ENCODE results near the gene AOPEP. TPM values are rescaled to one million over a fixed set of nuclear protein-coding genes. Genes with fewer than 3 reads are reported as not detected.

Gene AOPEP
- total and polyA plus RNA-seq, 4 donors: 210 to 311 (median 285) TPM

DNA sequence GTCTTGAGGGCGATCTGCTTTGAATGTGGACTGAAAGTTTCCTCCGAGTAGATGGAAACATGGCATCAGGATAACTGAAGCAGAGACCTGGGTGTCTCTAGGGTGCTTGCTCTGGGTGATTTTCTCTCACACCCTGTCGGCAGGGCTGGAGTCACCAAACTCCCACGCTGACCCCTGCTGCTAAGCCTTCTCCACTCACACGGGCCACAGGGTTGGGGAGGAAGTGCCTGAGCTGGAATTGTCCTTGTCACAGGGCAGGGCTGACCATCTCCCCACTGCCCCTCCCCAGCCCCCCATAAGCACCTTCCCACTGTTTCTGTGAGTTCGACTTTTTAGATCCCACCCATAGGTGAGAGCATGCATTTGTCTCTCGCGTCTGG lies 378.1 kb downstream of the AOPEP start:
- no peak for DNase-seq
- 52 to 57% methylated on average over 8 of the region's 8 CpGs for WGBS, 2 donors
- peak overlapping the region in 1 of 2 donors; percentile 54 for H3K27ac ChIP-seq (ENCODE audit: low read depth in 1 of 2, low read length in 2 of 2)
- no peaks in the 10 kb centered on the region for H3K36me3 ChIP-seq (ENCODE audit: control insufficient read depth in 1 of 2, insufficient read depth in 2 of 2, low read length in 1 of 2)
- H3K27me3 ChIP-seq (ENCODE audit: control insufficient read depth in 1 of 2, insufficient read depth in 2 of 2, low read length in 1 of 2): no peaks in the 10 kb centered on the region
- no peak for ATAC-seq (ENCODE audit: low FRiP score)
- intact Hi-C loops (cut with DNase I): no loop called here
- peaks cover 3 to 8% of the 10 kb centered on the region in 2 donors for H3K4me1 ChIP-seq (ENCODE audit: control insufficient read depth in 1 of 2, insufficient read depth in 2 of 2, low read length in 2 of 2)
- H3K4me3 ChIP-seq (ENCODE audit: low read length in 2 of 2): no peak overlapping the region
- no peaks in the 10 kb centered on the region for H3K9me3 ChIP-seq (ENCODE audit: control insufficient read depth, low read length)

DNA sequence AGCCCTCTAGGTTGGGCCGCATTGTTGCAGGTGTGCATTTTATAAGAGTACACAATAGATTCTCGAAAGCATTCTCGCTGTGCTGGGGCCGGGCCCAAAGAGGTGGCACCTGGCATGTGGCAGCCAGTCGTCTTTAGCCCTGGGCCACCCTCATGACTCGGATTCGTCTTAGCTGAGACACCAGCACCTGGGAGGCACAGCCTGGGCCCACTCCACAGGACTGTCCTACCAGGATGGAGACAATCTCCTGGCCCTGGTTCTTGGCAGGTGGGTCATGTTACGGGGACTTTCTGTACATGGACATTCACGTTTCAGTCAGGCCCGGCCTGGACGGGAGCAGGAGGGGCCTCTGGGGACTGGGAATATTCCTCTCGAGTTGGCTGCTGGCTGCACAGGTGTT lies 378.5 kb downstream of the AOPEP start:
- H3K9me3 ChIP-seq (ENCODE audit: control insufficient read depth, low read length): no peaks in the 10 kb centered on the region
- peak in 1 of 2 donors; percentile 54 for DNase-seq
- H3K27me3 ChIP-seq (ENCODE audit: control insufficient read depth in 1 of 2, insufficient read depth in 2 of 2, low read length in 1 of 2): no peaks in the 10 kb centered on the region
- intact Hi-C loops (cut with DNase I): no loop called here
- 46 to 50% methylated on average over 12 of the region's 12 CpGs for WGBS, 2 donors
- H3K36me3 ChIP-seq (ENCODE audit: control insufficient read depth in 1 of 2, insufficient read depth in 2 of 2, low read length in 1 of 2): no peaks in the 10 kb centered on the region
- peak overlapping the region in 1 of 2 donors; percentile 54 for H3K27ac ChIP-seq (ENCODE audit: low read depth in 1 of 2, low read length in 2 of 2)
- no peak for ATAC-seq (ENCODE audit: low FRiP score)
- H3K4me3 ChIP-seq (ENCODE audit: low read length in 2 of 2): no peak overlapping the region
- peaks cover under 1 to 8% of the 10 kb centered on the region in 2 donors for H3K4me1 ChIP-seq (ENCODE audit: control insufficient read depth in 1 of 2, insufficient read depth in 2 of 2, low read length in 2 of 2)

DNA sequence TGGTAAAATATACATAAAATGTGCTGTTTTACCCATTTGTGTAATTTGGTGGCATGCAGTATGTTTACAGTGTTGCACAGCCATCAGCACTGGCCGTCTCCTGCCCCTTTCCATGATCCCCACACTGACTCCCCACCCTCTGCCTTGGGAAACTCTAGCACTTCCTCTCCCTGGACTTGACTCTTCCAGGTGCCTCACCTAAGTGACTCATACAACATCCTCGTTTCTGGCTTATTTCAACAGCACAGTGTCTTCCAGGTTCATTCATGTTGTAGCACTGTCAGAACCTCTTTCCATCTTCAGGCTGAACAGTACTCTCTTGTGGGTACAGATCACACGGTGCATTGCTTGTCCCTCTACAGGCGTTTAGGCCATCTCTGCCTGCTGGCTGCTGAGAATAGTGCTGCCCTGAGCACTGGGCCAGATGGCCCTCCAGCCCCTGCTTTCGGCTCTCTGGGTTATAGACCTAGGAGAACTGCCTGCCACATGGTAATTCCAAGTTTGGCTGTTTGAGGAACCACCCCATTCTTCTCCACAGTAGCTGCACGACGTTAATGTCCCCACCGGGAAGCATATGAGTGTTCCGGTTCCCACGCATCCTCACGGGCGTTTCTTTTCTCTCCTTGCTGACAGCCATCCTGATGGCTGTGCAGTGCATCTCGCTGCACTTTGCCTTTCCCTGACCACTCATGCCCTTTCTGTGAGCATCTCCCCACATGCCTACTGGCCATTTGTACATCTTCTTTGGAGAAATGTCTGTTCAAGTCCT lies 379.2 kb downstream of the AOPEP start:
- DNase-seq: peak in 1 of 2 donors; percentile 32
- ATAC-seq (ENCODE audit: low FRiP score): no peak
- Histone ChIP-seq H3K36me3 (ENCODE audit: control insufficient read depth in 1 of 2, insufficient read depth in 2 of 2, low read length in 1 of 2) (no peaks in the 10 kb centered on the region), H3K4me1 (ENCODE audit: control insufficient read depth in 1 of 2, insufficient read depth in 2 of 2, low read length in 2 of 2) (peaks cover 0 to 8% of the 10 kb centered on the region in 2 donors), H3K27me3 (ENCODE audit: control insufficient read depth in 1 of 2, insufficient read depth in 2 of 2, low read length in 1 of 2) (no peaks in the 10 kb centered on the region), H3K4me3 (ENCODE audit: low read length in 2 of 2) (no peak overlapping the region), H3K9me3 (ENCODE audit: control insufficient read depth, low read length) (no peaks in the 10 kb centered on the region), H3K27ac (ENCODE audit: low read depth in 1 of 2, low read length in 2 of 2) (peak overlapping the region; percentile 6 to 85)
- WGBS, 2 donors: 55 to 57% methylated on average over 13 of the region's 13 CpGs
- intact Hi-C loops (cut with DNase I): no loop called here

DNA sequence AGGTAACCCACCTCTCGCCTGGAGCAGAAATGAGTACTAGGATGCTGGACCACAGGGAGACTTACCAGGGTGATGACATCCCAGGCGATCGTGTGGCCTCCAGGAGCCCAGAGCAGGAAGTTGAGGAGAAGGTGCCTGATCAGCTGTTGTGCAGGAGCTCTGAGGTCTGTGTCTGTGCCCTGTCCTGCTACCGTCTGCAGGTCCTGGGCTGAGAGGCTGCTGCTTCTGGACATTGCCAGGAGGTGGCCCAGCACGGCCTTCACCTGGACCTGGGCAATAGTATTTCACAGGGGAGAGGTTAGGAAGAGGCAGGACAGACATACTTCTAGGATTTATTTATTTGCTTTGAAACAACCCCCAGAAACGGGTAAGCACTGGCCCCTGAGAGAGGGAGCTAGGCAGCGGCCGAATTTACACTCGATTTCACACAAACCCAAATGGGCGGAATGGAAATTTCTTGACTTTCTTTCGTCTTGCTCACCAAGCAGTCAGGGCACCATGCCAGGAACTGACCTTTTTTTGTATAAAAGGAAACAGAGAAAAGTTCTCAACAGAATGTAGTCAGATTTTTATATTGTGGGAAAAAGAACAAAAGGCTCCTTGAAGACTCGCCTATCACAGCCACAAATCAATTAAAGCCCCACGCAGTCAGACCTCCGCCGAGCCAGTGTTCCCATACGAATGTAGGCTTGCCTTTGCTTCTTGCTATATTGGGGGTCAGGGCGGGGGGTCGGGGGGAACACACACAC lies 380.7 kb downstream of the AOPEP start:
- 7 to 15% methylated on average over 18 of the region's 18 CpGs for WGBS, 2 donors
- intact Hi-C loops (cut with DNase I): no loop called here
- Histone ChIP-seq H3K27ac (ENCODE audit: low read depth in 1 of 2, low read length in 2 of 2) (peak overlapping the region; percentile 67 to 90), H3K4me1 (ENCODE audit: control insufficient read depth in 1 of 2, insufficient read depth in 2 of 2, low read length in 2 of 2) (peaks cover 0 to 8% of the 10 kb centered on the region in 2 donors), H3K36me3 (ENCODE audit: control insufficient read depth in 1 of 2, insufficient read depth in 2 of 2, low read length in 1 of 2) (peaks cover 0 to 6% of the 10 kb centered on the region in 2 donors), H3K4me3 (ENCODE audit: low read length in 2 of 2) (no peak overlapping the region), H3K27me3 (ENCODE audit: control insufficient read depth in 1 of 2, insufficient read depth in 2 of 2, low read length in 1 of 2) (no peaks in the 10 kb centered on the region), H3K9me3 (ENCODE audit: control insufficient read depth, low read length) (no peaks in the 10 kb centered on the region)
- DNase-seq (peak; percentile 83 to 84), ATAC-seq (ENCODE audit: low FRiP score) (peak; percentile 27)

DNA sequence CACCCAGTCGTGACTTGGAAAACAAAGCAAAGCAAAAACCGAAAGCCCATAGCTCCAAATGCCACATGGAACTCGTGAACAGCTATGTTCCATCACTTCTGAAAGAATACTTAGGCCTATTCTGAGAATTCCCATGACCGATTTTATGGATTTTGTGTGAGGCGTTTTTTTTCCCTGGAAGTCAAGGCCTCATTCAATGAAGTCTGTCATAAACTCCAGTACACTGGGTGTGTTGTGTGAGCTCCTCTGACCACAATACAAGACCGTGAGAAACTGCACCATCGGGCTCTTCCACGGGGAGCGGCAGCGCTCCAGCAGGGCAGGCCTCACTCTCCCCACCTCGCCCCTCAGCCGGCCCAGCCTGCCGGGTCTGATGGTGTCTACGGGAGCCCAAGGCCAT lies 381.5 kb downstream of the AOPEP start:
- H3K4me3 ChIP-seq (ENCODE audit: low read length in 2 of 2): no peak overlapping the region
- ATAC-seq (ENCODE audit: low FRiP score) (no peak), DNase-seq (peak in 1 of 2 donors; percentile 41)
- H3K36me3 ChIP-seq (ENCODE audit: control insufficient read depth in 1 of 2, insufficient read depth in 2 of 2, low read length in 1 of 2): peaks cover 0 to 6% of the 10 kb centered on the region in 2 donors
- intact Hi-C loops (cut with DNase I): no loop called here
- peak overlapping the region in 1 of 2 donors; percentile 90 for H3K27ac ChIP-seq (ENCODE audit: low read depth in 1 of 2, low read length in 2 of 2)
- 27 to 37% methylated on average over 14 of the region's 14 CpGs for WGBS, 2 donors
- peaks cover 0 to 8% of the 10 kb centered on the region in 2 donors for H3K4me1 ChIP-seq (ENCODE audit: control insufficient read depth in 1 of 2, insufficient read depth in 2 of 2, low read length in 2 of 2)
- H3K9me3 ChIP-seq (ENCODE audit: control insufficient read depth, low read length): no peaks in the 10 kb centered on the region
- no peaks in the 10 kb centered on the region for H3K27me3 ChIP-seq (ENCODE audit: control insufficient read depth in 1 of 2, insufficient read depth in 2 of 2, low read length in 1 of 2)

DNA sequence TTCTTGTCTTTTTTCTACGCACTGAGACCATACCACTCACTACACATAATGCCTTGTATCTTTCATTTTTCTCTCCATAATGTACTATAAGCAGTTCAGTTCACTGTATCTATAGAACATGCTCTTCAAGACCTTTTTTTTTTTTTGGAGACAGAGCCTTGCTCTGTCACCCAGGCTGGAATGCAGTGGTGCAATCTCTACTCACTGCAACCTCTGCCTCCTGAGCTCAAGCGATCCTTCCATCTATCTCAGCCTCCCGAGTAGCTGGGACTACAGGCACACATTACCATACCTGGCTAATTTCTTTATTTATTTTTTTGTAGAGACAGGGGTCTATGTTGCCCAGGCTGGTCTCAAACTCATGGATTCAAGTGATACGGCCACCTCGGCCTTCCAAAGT lies 382.3 kb downstream of the AOPEP start:
- DNase-seq (no peak), ATAC-seq (ENCODE audit: low FRiP score) (no peak)
- Histone ChIP-seq H3K4me3 (ENCODE audit: low read length in 2 of 2) (no peak overlapping the region), H3K36me3 (ENCODE audit: control insufficient read depth in 1 of 2, insufficient read depth in 2 of 2, low read length in 1 of 2) (peaks cover 0 to 6% of the 10 kb centered on the region in 2 donors), H3K9me3 (ENCODE audit: control insufficient read depth, low read length) (no peaks in the 10 kb centered on the region), H3K27me3 (ENCODE audit: control insufficient read depth in 1 of 2, insufficient read depth in 2 of 2, low read length in 1 of 2) (no peaks in the 10 kb centered on the region), H3K4me1 (ENCODE audit: control insufficient read depth in 1 of 2, insufficient read depth in 2 of 2, low read length in 2 of 2) (peaks cover 0 to 6% of the 10 kb centered on the region in 2 donors), H3K27ac (ENCODE audit: low read depth in 1 of 2, low read length in 2 of 2) (no peak overlapping the region)
- 87 to 89% methylated on average over 5 of the region's 5 CpGs for WGBS, 2 donors
- intact Hi-C loops (cut with DNase I): no loop called here

DNA sequence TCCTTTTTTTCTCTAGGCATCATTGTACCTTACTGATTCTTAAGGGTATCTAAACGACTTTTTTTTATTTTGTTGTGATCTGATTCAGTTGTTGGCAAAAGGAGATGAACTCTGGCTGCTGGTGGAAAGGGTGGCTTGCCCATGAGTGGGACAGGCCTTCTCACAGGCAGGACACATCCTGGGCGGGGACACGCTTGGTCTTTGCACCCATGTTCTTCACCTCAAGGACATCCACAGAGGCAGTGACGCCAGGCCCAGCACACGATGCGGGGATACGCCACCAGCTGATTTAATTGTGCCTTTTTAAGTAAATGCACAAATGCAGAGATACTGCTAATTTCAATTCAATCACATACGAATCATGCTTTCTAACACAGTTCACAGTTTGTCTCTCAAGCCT lies 383.0 kb downstream of the AOPEP start:
- Histone ChIP-seq H3K27ac (ENCODE audit: low read depth in 1 of 2, low read length in 2 of 2) (peak overlapping the region in 1 of 2 donors; percentile 13), H3K9me3 (ENCODE audit: control insufficient read depth, low read length) (no peaks in the 10 kb centered on the region), H3K27me3 (ENCODE audit: control insufficient read depth in 1 of 2, insufficient read depth in 2 of 2, low read length in 1 of 2) (no peaks in the 10 kb centered on the region), H3K36me3 (ENCODE audit: control insufficient read depth in 1 of 2, insufficient read depth in 2 of 2, low read length in 1 of 2) (peaks cover 0 to 8% of the 10 kb centered on the region in 2 donors), H3K4me1 (ENCODE audit: control insufficient read depth in 1 of 2, insufficient read depth in 2 of 2, low read length in 2 of 2) (peaks cover 0 to 6% of the 10 kb centered on the region in 2 donors), H3K4me3 (ENCODE audit: low read length in 2 of 2) (no peak overlapping the region)
- ATAC-seq (ENCODE audit: low FRiP score): no peak
- intact Hi-C loops (cut with DNase I): no loop called here
- peak in 1 of 2 donors; percentile 64 for DNase-seq
- 84 to 85% methylated on average over 8 of the region's 8 CpGs for WGBS, 2 donors

DNA sequence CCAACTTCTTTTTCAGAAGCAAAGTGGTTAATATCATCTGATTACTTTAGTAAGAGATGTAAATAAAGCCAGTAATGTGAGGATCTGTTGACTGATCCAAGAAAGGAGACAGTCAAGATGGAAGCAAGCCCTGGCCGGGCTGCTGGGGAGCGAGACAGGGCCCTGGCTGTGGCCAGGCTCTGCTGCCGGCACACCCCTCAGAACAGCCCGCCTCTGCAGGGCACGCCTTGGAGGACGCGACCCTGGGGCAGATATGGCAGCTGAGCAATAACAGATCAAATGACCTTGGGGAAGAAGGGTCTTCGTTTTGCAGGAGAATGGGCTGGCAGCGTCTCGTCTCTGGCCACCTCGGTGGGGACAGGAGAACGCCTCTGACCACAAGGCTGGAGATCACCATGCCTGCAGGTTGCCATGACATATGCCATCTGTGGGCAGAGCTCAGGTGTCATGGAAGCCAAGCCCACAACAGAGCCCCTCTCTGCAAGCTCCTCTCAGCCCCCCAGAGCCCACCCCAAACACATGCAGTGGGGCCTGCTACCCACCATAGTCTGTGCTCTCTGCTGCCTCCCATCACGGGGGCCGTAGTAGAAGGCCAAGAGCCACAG lies 384.5 kb downstream of the AOPEP start:
- DNase-seq (peak in 1 of 2 donors; percentile 62), ATAC-seq (ENCODE audit: low FRiP score) (no peak)
- Histone ChIP-seq H3K4me3 (ENCODE audit: low read length in 2 of 2) (no peak overlapping the region), H3K9me3 (ENCODE audit: control insufficient read depth, low read length) (no peaks in the 10 kb centered on the region), H3K36me3 (ENCODE audit: control insufficient read depth in 1 of 2, insufficient read depth in 2 of 2, low read length in 1 of 2) (peaks cover 0 to 9% of the 10 kb centered on the region in 2 donors), H3K4me1 (ENCODE audit: control insufficient read depth in 1 of 2, insufficient read depth in 2 of 2, low read length in 2 of 2) (peaks cover 0 to 8% of the 10 kb centered on the region in 2 donors), H3K27ac (ENCODE audit: low read depth in 1 of 2, low read length in 2 of 2) (peak overlapping the region in 1 of 2 donors; percentile 22), H3K27me3 (ENCODE audit: control insufficient read depth in 1 of 2, insufficient read depth in 2 of 2, low read length in 1 of 2) (no peaks in the 10 kb centered on the region)
- 77% methylated on average over 14 of the region's 14 CpGs for WGBS, 2 donors
- intact Hi-C loops (cut with DNase I): no loop called here

Measured in aorta (tissue), 5 donors.